Measurements from ENCODE around the gene IFRD1.

DNA sequence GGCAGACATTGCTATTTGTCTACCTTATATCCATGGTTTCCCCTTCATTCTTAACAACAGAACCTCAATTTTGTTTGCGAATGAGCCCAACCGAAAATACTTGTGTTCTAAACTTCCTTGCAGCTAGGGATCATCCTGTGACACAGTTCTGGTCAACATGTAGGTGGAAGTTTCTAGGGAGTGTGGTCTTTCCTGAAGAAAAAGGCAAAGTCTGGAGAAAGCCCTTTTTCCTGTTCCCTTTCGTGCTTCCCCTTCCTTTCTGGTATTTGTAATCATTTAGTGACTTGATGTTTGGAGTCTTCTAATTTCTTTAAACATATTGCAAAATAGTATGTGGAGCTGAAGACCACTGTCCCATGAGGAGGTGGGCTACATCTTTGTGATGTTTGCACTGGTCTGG, 2.9 kb upstream of the IFRD1 start:
- TF ChIP-seq, protein P1, sequence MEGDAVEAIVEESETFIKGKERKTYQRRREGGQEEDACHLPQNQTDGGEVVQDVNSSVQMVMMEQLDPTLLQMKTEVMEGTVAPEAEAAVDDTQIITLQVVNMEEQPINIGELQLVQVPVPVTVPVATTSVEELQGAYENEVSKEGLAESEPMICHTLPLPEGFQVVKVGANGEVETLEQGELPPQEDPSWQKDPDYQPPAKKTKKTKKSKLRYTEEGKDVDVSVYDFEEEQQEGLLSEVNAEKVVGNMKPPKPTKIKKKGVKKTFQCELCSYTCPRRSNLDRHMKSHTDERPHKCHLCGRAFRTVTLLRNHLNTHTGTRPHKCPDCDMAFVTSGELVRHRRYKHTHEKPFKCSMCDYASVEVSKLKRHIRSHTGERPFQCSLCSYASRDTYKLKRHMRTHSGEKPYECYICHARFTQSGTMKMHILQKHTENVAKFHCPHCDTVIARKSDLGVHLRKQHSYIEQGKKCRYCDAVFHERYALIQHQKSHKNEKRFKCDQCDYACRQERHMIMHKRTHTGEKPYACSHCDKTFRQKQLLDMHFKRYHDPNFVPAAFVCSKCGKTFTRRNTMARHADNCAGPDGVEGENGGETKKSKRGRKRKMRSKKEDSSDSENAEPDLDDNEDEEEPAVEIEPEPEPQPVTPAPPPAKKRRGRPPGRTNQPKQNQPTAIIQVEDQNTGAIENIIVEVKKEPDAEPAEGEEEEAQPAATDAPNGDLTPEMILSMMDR (IDR thresholded peaks at IDR 0.05) = no peak
- TF ChIP-seq POLR2A (IDR thresholded peaks at IDR 0.05) = no peak
- TF ChIP-seq EP300 (IDR thresholded peaks at IDR 0.05) = no peak
